PC-9 (cell line): Measurements from ENCODE around the gene ANO4. TPM values are rescaled to one million over a fixed set of nuclear protein-coding genes. Genes with fewer than 3 reads are reported as not detected.

Source experiments
- BruUV-seq: library from RNA; stranded (reverse); fragments of 400-500 nt; replicated peaks from 2 replicates; lab custom pipeline; 2021; lab: Mats Ljungman, UMichigan
- CTCF ChIA-PET: fragments of 300-600 bp; sonication (Branson Sonifier 250); formaldehyde crosslinking; loops from one replicate; lab custom pipeline; 2022; ENCODE audit warnings: antibody characterized with exemption; lab: Charles Lee
- POLR2A ChIA-PET: fragments of 300-600 bp; sonication (Branson Sonifier 250); formaldehyde crosslinking; loops from one replicate; lab custom pipeline; 2022; ENCODE audit warnings: antibody characterized with exemption; ENCODE audit not compliant: unreplicated experiment; lab: Charles Lee
- DNase-seq, 2 experiments: peaks; one replicate each; pipeline versions ENCODE4 v3.0.0 to v3.0.0-alpha.2; 2015 to 2022; ENCODE audit warnings: mixed read lengths in 1 of 2
- H2AFZ ChIP-seq: fragments of 200-600 bp; sonication (generic); 2 replicates; pipeline ENCODE4 v1.8.1; 2017; ENCODE audit warnings: antibody characterized with exemption
- H3F3A ChIP-seq: fragments of 200-600 bp; sonication (generic); 2 replicates; pipeline ENCODE4 v1.8.1; 2017; ENCODE audit warnings: antibody characterized with exemption, mild to moderate bottlenecking, low read depth; ENCODE audit not compliant: insufficient read depth
- H3K27ac ChIP-seq: fragments of 200-600 bp; sonication (generic); 2 replicates; pipeline ENCODE4 v1.6.1; 2016; ENCODE audit warnings: mixed run types
- H3K27me3 ChIP-seq: fragments of 200-600 bp; sonication (generic); 2 replicates; pipeline ENCODE4 v1.6.1; 2016; ENCODE audit warnings: low read depth, mixed run types; ENCODE audit not compliant: insufficient read depth
- H3K36me3 ChIP-seq: fragments of 200-600 bp; sonication (generic); 2 replicates; pipeline ENCODE4 v1.6.1; 2016; ENCODE audit warnings: low read depth, mixed run types
- H3K4me1 ChIP-seq: fragments of 200-600 bp; sonication (generic); replicated peaks from 2 replicates; pipeline ENCODE4 v1.6.1; 2016; ENCODE audit warnings: mixed run types; ENCODE audit not compliant: insufficient read depth
- H3K4me2 ChIP-seq: fragments of 200-600 bp; sonication (generic); 2 replicates; pipeline ENCODE4 v1.6.1; 2017; ENCODE audit warnings: mixed run types
- H3K4me3 ChIP-seq: fragments of 200-600 bp; sonication (generic); 2 replicates; pipeline ENCODE4 v1.6.1; 2016; ENCODE audit warnings: mixed run types
- H3K79me2 ChIP-seq: fragments of 200-600 bp; sonication (generic); 2 replicates; pipeline ENCODE4 v1.6.1; 2017; ENCODE audit warnings: low read depth, mixed run types
- H3K9me2 ChIP-seq: fragments of 200-600 bp; sonication (generic); 2 replicates; pipeline ENCODE4 v1.8.1; 2017; ENCODE audit warnings: mild to moderate bottlenecking; ENCODE audit not compliant: insufficient read depth
- H3K9me3 ChIP-seq: fragments of 200-600 bp; sonication (generic); 2 replicates; pipeline ENCODE4 v1.8.1; 2016; ENCODE audit warnings: low read depth; ENCODE audit not compliant: insufficient read depth
- H4K20me1 ChIP-seq: fragments of 200-600 bp; sonication (generic); 2 replicates; pipeline ENCODE4 v1.8.1; 2017; ENCODE audit not compliant: insufficient read depth
- CTCF ChIP-seq: fragments of 200-600 bp; sonication (generic); conservative IDR thresholded peaks from 2 replicates; pipeline ENCODE4 v1.6.1; 2017; ENCODE audit warnings: mixed run types, antibody characterized with exemption, mild to moderate bottlenecking, moderate library complexity
- EZH2 ChIP-seq: fragments of 200-600 bp; sonication (generic); IDR thresholded peaks from 2 replicates; pipeline ENCODE4 v1.8.0; 2017; ENCODE audit warnings: antibody characterized with exemption, low read depth
- intact Hi-C: fragments of 100-400 bp; cut with micrococcal nuclease; formaldehyde crosslinking; loops from one replicate; pipeline ENCODE4 v1.10.0; 2022; ENCODE audit not compliant: unreplicated experiment
- total RNA-seq: library from RNA; stranded (reverse); gene quantifications from 2 replicates; pipeline ENCODE4 v1.2.3, GENCODE V29; 2021

Gene ANO4
- total RNA-seq, 1 experiment from 2014 or later: not detected

GRCh38 chr12:100860611-100861010 is 66.0 kb downstream of the ANO4 start:
- Histone ChIP-seq H3K9me2 (no peaks in the 10 kb centered on the region), H3K4me2 (no peak overlapping the region), H3K36me3 (no peaks in the 10 kb centered on the region), H3K79me2 (no peaks in the 10 kb centered on the region), H3K4me3 (no peak overlapping the region), H3K9me3 (no peaks in the 10 kb centered on the region), H4K20me1 (no peaks in the 10 kb centered on the region), H3K27ac (no peak overlapping the region), H2AFZ (no peak overlapping the region), H3F3A (no peaks in the 10 kb centered on the region), H3K4me1 (no peaks in the 10 kb centered on the region), H3K27me3 (peaks cover 12% of the 10 kb centered on the region)
- no peak for DNase-seq
- TF ChIP-seq CTCF: no peak
- TF ChIP-seq EZH2: no peak
- POLR2A ChIA-PET: no interaction called here
- BruUV-seq: no TSS peak
- intact Hi-C loops: no loop called here
- CTCF ChIA-PET: no interaction called here

- no peak for DNase-seq
- Histone ChIP-seq H3K4me3 (no peak overlapping the region), H3K4me2 (no peak overlapping the region), H3K9me3 (no peaks in the 10 kb centered on the region), H3K9me2 (no peaks in the 10 kb centered on the region), H3K79me2 (no peaks in the 10 kb centered on the region), H4K20me1 (no peaks in the 10 kb centered on the region), H3K27ac (no peak overlapping the region), H3K36me3 (no peaks in the 10 kb centered on the region), H3K27me3 (peaks cover 15% of the 10 kb centered on the region), H3F3A (no peaks in the 10 kb centered on the region), H3K4me1 (no peaks in the 10 kb centered on the region), H2AFZ (no peak overlapping the region)
- no TSS peak for BruUV-seq
- ChIA-PET CTCF (no interaction called here), POLR2A (no interaction called here)
- no peak for TF ChIP-seq CTCF
- TF ChIP-seq EZH2: no peak
- intact Hi-C loops: no loop called here
These were observed 68.1 kb downstream of the ANO4 start for GRCh38 chr12:100862676-100863075.

GRCh38 chr12:100864366-100864765 is 69.8 kb downstream of the ANO4 start:
- Histone ChIP-seq H3K36me3 (no peaks in the 10 kb centered on the region), H4K20me1 (no peaks in the 10 kb centered on the region), H2AFZ (no peak overlapping the region), H3K79me2 (no peaks in the 10 kb centered on the region), H3K4me1 (no peaks in the 10 kb centered on the region), H3K4me2 (no peak overlapping the region), H3F3A (no peaks in the 10 kb centered on the region), H3K9me3 (no peaks in the 10 kb centered on the region), H3K27me3 (peaks cover 15% of the 10 kb centered on the region), H3K9me2 (no peaks in the 10 kb centered on the region), H3K27ac (no peak overlapping the region), H3K4me3 (no peak overlapping the region)
- POLR2A ChIA-PET: interaction anchor here (0.6 kb wide), 1 partner anchor 201 kb away, joined by 3 read pairs; no protein-coding TSS in a partner anchor
- no peak for TF ChIP-seq CTCF
- TF ChIP-seq EZH2: no peak
- CTCF ChIA-PET: no interaction called here
- no peak for DNase-seq
- no TSS peak for BruUV-seq
- intact Hi-C loops: no loop called here
